ENCODE results near the gene MYMX. TPM values are rescaled to one million over a fixed set of nuclear protein-coding genes. Genes with fewer than 3 reads are reported as not detected.

MYMX gene
- total and polyA plus RNA-seq, 2 of the 13 experiments (the other 11 are each of a cell fraction or from before 2014, with no cell fraction given) = not detected

- FAIRE-seq = no peak
These were observed 5.4 kb upstream of the MYMX start for GRCh38 chr6:44211284-44211683.

GRCh38 chr6:44214307-44214706 lies 2.4 kb upstream of the MYMX start:
- ChIA-PET CTCF (ENCODE audit: low intra/inter-chr PET ratio, low total read pairs) (no interaction called here), POLR2A (interaction anchor here (0.9 to 1.5 kb wide), 2 partner anchors 9 to 32 kb away, joined by 3 read pairs; partner anchors contain the start of genes HSP90AB1 and SLC29A1)
- Histone ChIP-seq H3K9me3 (ENCODE audit: low read length) (no peaks in the 10 kb centered on the region), H3K27me3 (ENCODE audit: control insufficient read depth in 1 of 2, insufficient read depth in 2 of 2, low read length in 2 of 2) (peaks cover 0 to 26% of the 10 kb centered on the region in 2 experiments; a peak in 4 of 5 replicates), H2AFZ (ENCODE audit: low read length) (no peak overlapping the region), H3K79me2 (ENCODE audit: insufficient read depth, low read length) (no peaks in the 10 kb centered on the region), H3K36me3 (replicated peaks in 1 of 2; ENCODE audit: control insufficient read depth in 1 of 2, insufficient read depth in 2 of 2, low read length in 2 of 2) (no peaks in the 10 kb centered on the region), H4K20me1 (ENCODE audit: insufficient read depth, low read length) (no peaks in the 10 kb centered on the region), H3K4me2 (ENCODE audit: low read depth, low read length) (no peak overlapping the region), H3K4me1 (ENCODE audit: insufficient read depth, low read length) (peaks cover 45% of the 10 kb centered on the region), H3K27ac (ENCODE audit: extremely low read length, insufficient read depth, low read length) (no peak overlapping the region), H3K9ac (ENCODE audit: insufficient read depth, low read depth, low read length) (no peak overlapping the region), H3K4me3 (replicated peaks in 1 of 3; ENCODE audit: insufficient read depth in 1 of 3, low read depth in 2 of 3, low read length in 3 of 3) (no peak overlapping the region)
- no peak for ATAC-seq
- intact Hi-C loops (cut with micrococcal nuclease; ENCODE audit: unreplicated experiment) = no loop called here
- no peak for TF ChIP-seq ZNF564 (CRISPR knock-in tag; IDR thresholded peaks at IDR 0.05)
- peak; percentile 28; the same call in 1 of the 2 replicates for TF ChIP-seq ZNF768 (CRISPR knock-in tag; IDR thresholded peaks at IDR 0.05)
- no peak for FAIRE-seq
- DNase-seq (ENCODE audit: low spot score) = no peak
- no TSS peak for BruUV-seq (replicated peaks)
- in situ Hi-C loops (cut with HindIII; ENCODE audit: extremely low pct_ligation_motif_present, low pct_unique_long_range_greater_than_20kb) = no loop called here
- 38% methylated on average over 6 of the region's 6 CpGs for whole genome bisulfite sequencing (ENCODE audit: low lambda C conversion rate)

More at GRCh38 chr6:44211284-44211683, 5.4 kb upstream of the MYMX start:
- DNase-seq (ENCODE audit: low spot score) (no peak), ATAC-seq (no peak)
- Histone ChIP-seq H3K4me2 (ENCODE audit: low read depth, low read length) (no peak overlapping the region), H3K27me3 (ENCODE audit: control insufficient read depth in 1 of 2, insufficient read depth in 2 of 2, low read length in 2 of 2) (peaks cover 0 to 15% of the 10 kb centered on the region in 2 experiments; a peak in 3 of 5 replicates), H3K36me3 (replicated peaks in 1 of 2; ENCODE audit: control insufficient read depth in 1 of 2, insufficient read depth in 2 of 2, low read length in 2 of 2) (no peaks in the 10 kb centered on the region), H3K27ac (ENCODE audit: extremely low read length, insufficient read depth, low read length) (no peak overlapping the region), H4K20me1 (ENCODE audit: insufficient read depth, low read length) (no peaks in the 10 kb centered on the region), H3K9ac (ENCODE audit: insufficient read depth, low read depth, low read length) (no peak overlapping the region), H3K4me1 (ENCODE audit: insufficient read depth, low read length) (peaks cover 46% of the 10 kb centered on the region), H3K79me2 (ENCODE audit: insufficient read depth, low read length) (no peaks in the 10 kb centered on the region), H2AFZ (ENCODE audit: low read length) (no peak overlapping the region), H3K4me3 (replicated peaks in 1 of 3; ENCODE audit: insufficient read depth in 1 of 3, low read depth in 2 of 3, low read length in 3 of 3) (no peak overlapping the region), H3K9me3 (ENCODE audit: low read length) (no peaks in the 10 kb centered on the region)
- CTCF ChIA-PET (ENCODE audit: low intra/inter-chr PET ratio, low total read pairs) = no interaction called here
- BruUV-seq (replicated peaks) = no TSS peak
- POLR2A ChIA-PET = interaction anchor here (1.1 kb wide), 1 partner anchor 18 kb away, joined by 3 read pairs; no protein-coding TSS in a partner anchor
- 50% methylated on average over 3 of the region's 3 CpGs for WGBS (ENCODE audit: low lambda C conversion rate)
- in situ Hi-C loops (cut with HindIII; ENCODE audit: extremely low pct_ligation_motif_present, low pct_unique_long_range_greater_than_20kb) (no loop called here), intact Hi-C loops (cut with micrococcal nuclease; ENCODE audit: unreplicated experiment) (no loop called here)
- TF ChIP-seq AGO2 (optimal IDR thresholded peaks at IDR 0.05; ENCODE audit: low read depth, low read length) = no peak
- TF ChIP-seq SMARCC2 (IDR thresholded peaks at IDR 0.05) = no peak
- TF ChIP-seq TSC22D2 (CRISPR knock-in tag; IDR thresholded peaks at IDR 0.05; ENCODE audit: borderline replicate concordance) = no peak
- TF ChIP-seq ZNF484 (CRISPR knock-in tag; IDR thresholded peaks at IDR 0.05; ENCODE audit: borderline replicate concordance, low read depth) = no peak
- no peak for TF ChIP-seq MAFF (IDR thresholded peaks at IDR 0.05; ENCODE audit: low read depth, low read length)
- no peak for TF ChIP-seq CHCHD3 (CRISPR knock-in tag; IDR thresholded peaks at IDR 0.05)
- no peak for TF ChIP-seq ZNF552 (CRISPR knock-in tag; IDR thresholded peaks at IDR 0.05; ENCODE audit: borderline replicate concordance)
- TF ChIP-seq RFX5 (IDR thresholded peaks at IDR 0.05; ENCODE audit: low read depth, low read length) = no peak
- no peak for TF ChIP-seq ZNF205 (CRISPR knock-in tag; IDR thresholded peaks at IDR 0.05)
- no peak for TF ChIP-seq TBP (CRISPR knock-in tag; IDR thresholded peaks at IDR 0.05)
- TF ChIP-seq DR1 (CRISPR knock-in tag; IDR thresholded peaks at IDR 0.05) = no peak
